ENCODE data around the gene HYAL4.

HYAL4 gene

DNA sequence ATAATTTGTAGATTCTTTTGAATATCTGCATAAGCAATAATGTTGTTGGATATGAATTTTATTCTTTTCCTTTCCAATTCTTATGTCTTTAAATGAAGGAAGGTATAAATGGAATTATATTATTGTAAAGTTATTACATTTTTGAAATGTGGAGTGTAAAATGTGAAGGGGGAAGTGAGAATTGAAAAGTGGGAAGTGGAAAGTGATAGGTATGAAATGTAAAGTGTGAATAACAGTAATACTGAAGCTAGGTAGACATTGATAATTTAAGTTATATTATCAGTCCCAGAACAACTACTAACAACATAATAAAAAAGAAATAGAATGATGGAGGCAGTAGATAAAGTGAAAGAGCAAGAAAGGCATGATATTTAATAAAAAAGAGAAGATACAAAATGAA is 39.7 kb upstream of the HYAL4 start:
- TF ChIP-seq, protein P1, sequence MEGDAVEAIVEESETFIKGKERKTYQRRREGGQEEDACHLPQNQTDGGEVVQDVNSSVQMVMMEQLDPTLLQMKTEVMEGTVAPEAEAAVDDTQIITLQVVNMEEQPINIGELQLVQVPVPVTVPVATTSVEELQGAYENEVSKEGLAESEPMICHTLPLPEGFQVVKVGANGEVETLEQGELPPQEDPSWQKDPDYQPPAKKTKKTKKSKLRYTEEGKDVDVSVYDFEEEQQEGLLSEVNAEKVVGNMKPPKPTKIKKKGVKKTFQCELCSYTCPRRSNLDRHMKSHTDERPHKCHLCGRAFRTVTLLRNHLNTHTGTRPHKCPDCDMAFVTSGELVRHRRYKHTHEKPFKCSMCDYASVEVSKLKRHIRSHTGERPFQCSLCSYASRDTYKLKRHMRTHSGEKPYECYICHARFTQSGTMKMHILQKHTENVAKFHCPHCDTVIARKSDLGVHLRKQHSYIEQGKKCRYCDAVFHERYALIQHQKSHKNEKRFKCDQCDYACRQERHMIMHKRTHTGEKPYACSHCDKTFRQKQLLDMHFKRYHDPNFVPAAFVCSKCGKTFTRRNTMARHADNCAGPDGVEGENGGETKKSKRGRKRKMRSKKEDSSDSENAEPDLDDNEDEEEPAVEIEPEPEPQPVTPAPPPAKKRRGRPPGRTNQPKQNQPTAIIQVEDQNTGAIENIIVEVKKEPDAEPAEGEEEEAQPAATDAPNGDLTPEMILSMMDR (IDR thresholded peaks at IDR 0.05; ENCODE audit: low read depth, low read length, poor library complexity, severe bottlenecking), result no peak
- no peak for TF ChIP-seq EZH2phosphoT487 (IDR thresholded peaks at IDR 0.05; ENCODE audit: borderline replicate concordance, low read length)
- Histone ChIP-seq H3K27ac (ENCODE audit: low read depth, low read length) (no peak overlapping the region), H3K9me3 (ENCODE audit: control insufficient read depth, insufficient read depth, low read length) (no peaks in the 10 kb centered on the region), H3K4me2 (ENCODE audit: low read length) (no peak overlapping the region), H3K4me3 (ENCODE audit: low read length) (no peak overlapping the region), H3K4me1 (ENCODE audit: control insufficient read depth, low read length) (no peaks in the 10 kb centered on the region), H3K9me2 (replicated peaks; ENCODE audit: control insufficient read depth, low read length) (no peaks in the 10 kb centered on the region), H3K27me3 (ENCODE audit: control insufficient read depth, low read length) (no peaks in the 10 kb centered on the region), H3F3A (ENCODE audit: control insufficient read depth, insufficient read depth) (no peaks in the 10 kb centered on the region), H4K20me1 (ENCODE audit: control insufficient read depth, insufficient read depth, low read depth, low read length) (no peaks in the 10 kb centered on the region), H3K36me3 (ENCODE audit: control insufficient read depth, low read length) (no peaks in the 10 kb centered on the region), H3K79me2 (ENCODE audit: control insufficient read depth, low read length) (no peaks in the 10 kb centered on the region)

DNA sequence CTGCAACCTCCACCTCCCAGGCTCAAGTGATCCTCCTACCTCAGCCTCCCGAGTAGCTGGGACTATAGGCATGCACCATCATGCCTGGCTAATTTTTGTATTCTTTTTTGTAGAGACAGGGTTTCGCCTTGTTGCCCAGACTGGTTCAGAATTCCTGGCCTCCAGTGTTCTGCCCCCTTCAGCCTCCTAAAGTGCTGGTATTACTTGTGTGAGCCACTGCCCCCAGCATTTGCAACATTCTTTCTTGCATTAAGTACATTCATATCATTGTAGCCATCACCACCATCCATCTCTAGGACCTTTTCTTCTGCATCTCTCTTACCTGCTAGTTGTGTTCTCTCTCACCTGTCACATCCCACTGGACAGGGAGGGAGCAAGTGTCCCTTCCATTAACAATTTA is 35.5 kb upstream of the HYAL4 start:
- Histone ChIP-seq H3K27ac (ENCODE audit: low read depth, low read length) (no peak overlapping the region), H3K36me3 (ENCODE audit: control insufficient read depth, low read length) (no peaks in the 10 kb centered on the region), H4K20me1 (ENCODE audit: control insufficient read depth, insufficient read depth, low read depth, low read length) (no peaks in the 10 kb centered on the region), H3K4me2 (ENCODE audit: low read length) (no peak overlapping the region), H3K9me3 (ENCODE audit: control insufficient read depth, insufficient read depth, low read length) (no peaks in the 10 kb centered on the region), H3K4me3 (ENCODE audit: low read length) (no peak overlapping the region), H3K79me2 (ENCODE audit: control insufficient read depth, low read length) (no peaks in the 10 kb centered on the region), H3K4me1 (ENCODE audit: control insufficient read depth, low read length) (no peaks in the 10 kb centered on the region), H3F3A (ENCODE audit: control insufficient read depth, insufficient read depth) (no peaks in the 10 kb centered on the region), H3K9me2 (replicated peaks; ENCODE audit: control insufficient read depth, low read length) (no peaks in the 10 kb centered on the region), H3K27me3 (ENCODE audit: control insufficient read depth, low read length) (no peaks in the 10 kb centered on the region; the same call in 1 of the 2 replicates)
- TF ChIP-seq EZH2phosphoT487 (IDR thresholded peaks at IDR 0.05; ENCODE audit: borderline replicate concordance, low read length), result no peak
- TF ChIP-seq, protein P1 (IDR thresholded peaks at IDR 0.05; ENCODE audit: low read depth, low read length, poor library complexity, severe bottlenecking), result no peak

DNA sequence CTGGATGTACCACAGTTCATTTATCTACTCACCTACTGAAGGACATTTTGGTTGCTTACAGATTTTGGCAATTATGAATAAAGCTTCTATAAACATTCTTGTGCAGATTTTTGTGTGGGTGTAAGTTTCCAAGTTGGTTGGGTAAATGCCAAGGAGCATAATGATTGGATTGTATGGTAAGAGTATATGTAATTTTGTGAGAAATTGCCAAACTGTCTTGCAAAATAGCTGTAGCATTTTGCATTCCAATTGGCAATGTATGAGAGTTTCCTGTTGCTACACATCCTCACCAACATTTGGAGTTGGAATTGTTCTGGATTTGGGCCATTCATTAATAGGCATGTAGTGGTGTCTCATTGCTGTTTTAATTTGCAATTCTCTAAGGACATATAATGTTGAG is 33.9 kb upstream of the HYAL4 start:
- Histone ChIP-seq H3K79me2 (ENCODE audit: control insufficient read depth, low read length) (no peaks in the 10 kb centered on the region), H3K4me2 (ENCODE audit: low read length) (no peak overlapping the region), H3K27ac (ENCODE audit: low read depth, low read length) (no peak overlapping the region), H4K20me1 (ENCODE audit: control insufficient read depth, insufficient read depth, low read depth, low read length) (no peaks in the 10 kb centered on the region), H3K4me3 (ENCODE audit: low read length) (no peak overlapping the region), H3K4me1 (ENCODE audit: control insufficient read depth, low read length) (no peaks in the 10 kb centered on the region), H3K36me3 (ENCODE audit: control insufficient read depth, low read length) (no peaks in the 10 kb centered on the region), H3F3A (ENCODE audit: control insufficient read depth, insufficient read depth) (no peaks in the 10 kb centered on the region), H3K9me3 (ENCODE audit: control insufficient read depth, insufficient read depth, low read length) (no peaks in the 10 kb centered on the region), H3K27me3 (ENCODE audit: control insufficient read depth, low read length) (peaks cover 2% of the 10 kb centered on the region; the same call in 1 of the 2 replicates), H3K9me2 (replicated peaks; ENCODE audit: control insufficient read depth, low read length) (no peaks in the 10 kb centered on the region)
- no peak for TF ChIP-seq EZH2phosphoT487 (IDR thresholded peaks at IDR 0.05; ENCODE audit: borderline replicate concordance, low read length)
- TF ChIP-seq, protein P1 (IDR thresholded peaks at IDR 0.05; ENCODE audit: low read depth, low read length, poor library complexity, severe bottlenecking), result no peak

Data from DOHH2 (cell line).